GM12878 (cell line): Measurements from ENCODE around the gene OR2AJ1.

ENCODE experiments used
- CREM ChIP-seq: IDR thresholded peaks from 2 replicates; pipeline ENCODE4 v1.6.1; 2014; ENCODE audit warnings: antibody characterized with exemption, low read depth
- CTCF ChIP-seq, 3 experiments: IDR thresholded peaks in 2 of 3; conservative IDR thresholded peaks in 1 of 3; 2 replicates each; pipeline ENCODE4 v1.5.1; 2011; ENCODE audit warnings: low read depth in 3 of 3, low read length in 3 of 3, mild to moderate bottlenecking in 3 of 3, control low read depth in 2 of 3, moderate library complexity in 2 of 3, inconsistent platforms in 1 of 3, mixed read lengths in 1 of 3; ENCODE audit not compliant: control insufficient read depth in 2 of 3, insufficient read depth in 1 of 3; ENCODE audit errors: extremely low read depth in 1 of 3
- RB1 ChIP-seq: fragments of 450-650 bp; formaldehyde crosslinking; IDR thresholded peaks from 2 replicates; pipeline ENCODE4 v1.6.1; 2017; ENCODE audit warnings: mild to moderate bottlenecking, borderline replicate concordance
- SPI1 ChIP-seq: IDR thresholded peaks from 2 replicates; pipeline ENCODE4 v1.6.1; 2011; ENCODE audit warnings: low read depth, mild to moderate bottlenecking, low read length, moderate library complexity, borderline replicate concordance; ENCODE audit not compliant: insufficient read depth
- TCF3 ChIP-seq: IDR thresholded peaks from 2 replicates; pipeline ENCODE4 v1.6.1; 2012; ENCODE audit warnings: low read depth, mild to moderate bottlenecking, low read length, borderline replicate concordance; ENCODE audit not compliant: insufficient read depth
- TCF7 ChIP-seq: IDR thresholded peaks from 2 replicates; pipeline ENCODE4 v1.6.1; 2014; ENCODE audit warnings: antibody characterized with exemption, borderline replicate concordance
- USF2 ChIP-seq: IDR thresholded peaks from 2 replicates; pipeline ENCODE4 v1.6.1; 2011; ENCODE audit warnings: low read depth, low read length, improper control_type of control experiment, borderline replicate concordance
- ZBTB33 ChIP-seq: fragments of 450-650 bp; IDR thresholded peaks from 2 replicates; pipeline ENCODE4 v1.6.1; 2017; ENCODE audit warnings: mild to moderate bottlenecking
- ZBTB40 ChIP-seq: fragments of 450-650 bp; IDR thresholded peaks from 2 replicates; pipeline ENCODE4 v1.6.1; 2016; ENCODE audit warnings: mild to moderate bottlenecking, moderate library complexity, borderline replicate concordance
- ZNF24 ChIP-seq: fragments of 450-650 bp; IDR thresholded peaks from 2 replicates; pipeline ENCODE4 v1.6.1; 2017; ENCODE audit warnings: antibody characterized with exemption, mild to moderate bottlenecking

GRCh38 chr1:247936415-247936814, 11.7 kb downstream of the OR2AJ1 start:
- TF ChIP-seq CTCF (IDR thresholded peaks at IDR 0.05 in 2 of 3, conservative IDR thresholded peaks at IDR 0.05 in 1 of 3; ENCODE audit: control insufficient read depth in 2 of 3, extremely low read depth in 1 of 3, insufficient read depth in 1 of 3, low read depth in 3 of 3, low read length in 3 of 3) (no peak), ZBTB33 (no peak), SPI1 (no peak), USF2 (no peak), ZBTB40 (no peak), TCF7 (no peak), RB1 (no peak), CREM (no peak), ZNF24 (no peak), TCF3 (no peak)
